Hepatocyte (in vitro differentiated cells): ENCODE results near the gene RGPD8.
"Not testable (repeated sequence)": the region's sequence is repeated elsewhere in the genome, so short reads cannot be mapped to it uniquely, and the experiment has no call there.

Source experiments
- EZH2phosphoT487 ChIP-seq: fragments of 200-600 bp; sonication (generic); IDR thresholded peaks from one replicate; pipeline ENCODE4 v1.6.1; 2018; ENCODE audit warnings: antibody characterized with exemption, mild to moderate bottlenecking, low read depth, moderate library complexity; ENCODE audit not compliant: unreplicated experiment, severe bottlenecking
- TF ChIP-seq, protein P1 (sequence below): fragments of 200-600 bp; sonication (generic); IDR thresholded peaks from 2 replicates; pipeline ENCODE4 v1.5.1; 2016; ENCODE audit warnings: antibody characterized with exemption, mild to moderate bottlenecking; ENCODE audit not compliant: poor library complexity

DNA sequence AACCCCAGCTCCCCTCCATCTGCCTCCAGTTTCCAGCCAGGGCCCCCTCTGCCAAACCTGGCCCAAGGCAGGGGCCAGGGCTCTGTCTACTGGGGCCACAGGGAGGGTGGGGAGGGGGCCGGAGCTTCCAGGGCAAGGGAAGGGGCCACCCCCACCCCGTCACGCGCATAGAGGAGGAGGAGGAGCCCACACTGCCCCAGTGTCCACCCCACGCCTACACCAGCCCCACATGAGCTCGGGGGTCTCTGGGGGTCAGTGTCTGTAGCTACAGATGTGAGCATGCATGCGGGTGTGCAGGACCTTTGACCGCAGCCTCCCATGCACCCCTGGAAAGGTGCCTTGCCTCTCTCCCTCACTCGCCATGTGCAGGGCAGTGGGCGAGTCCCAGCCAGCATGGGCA, 3.5 kb upstream of the RGPD8 start:
- TF ChIP-seq, protein P1, sequence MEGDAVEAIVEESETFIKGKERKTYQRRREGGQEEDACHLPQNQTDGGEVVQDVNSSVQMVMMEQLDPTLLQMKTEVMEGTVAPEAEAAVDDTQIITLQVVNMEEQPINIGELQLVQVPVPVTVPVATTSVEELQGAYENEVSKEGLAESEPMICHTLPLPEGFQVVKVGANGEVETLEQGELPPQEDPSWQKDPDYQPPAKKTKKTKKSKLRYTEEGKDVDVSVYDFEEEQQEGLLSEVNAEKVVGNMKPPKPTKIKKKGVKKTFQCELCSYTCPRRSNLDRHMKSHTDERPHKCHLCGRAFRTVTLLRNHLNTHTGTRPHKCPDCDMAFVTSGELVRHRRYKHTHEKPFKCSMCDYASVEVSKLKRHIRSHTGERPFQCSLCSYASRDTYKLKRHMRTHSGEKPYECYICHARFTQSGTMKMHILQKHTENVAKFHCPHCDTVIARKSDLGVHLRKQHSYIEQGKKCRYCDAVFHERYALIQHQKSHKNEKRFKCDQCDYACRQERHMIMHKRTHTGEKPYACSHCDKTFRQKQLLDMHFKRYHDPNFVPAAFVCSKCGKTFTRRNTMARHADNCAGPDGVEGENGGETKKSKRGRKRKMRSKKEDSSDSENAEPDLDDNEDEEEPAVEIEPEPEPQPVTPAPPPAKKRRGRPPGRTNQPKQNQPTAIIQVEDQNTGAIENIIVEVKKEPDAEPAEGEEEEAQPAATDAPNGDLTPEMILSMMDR: not testable (repeated sequence)
- TF ChIP-seq EZH2phosphoT487: not testable (repeated sequence)
